ENCODE data around the gene ZNF385B. TPM values are rescaled to one million over a fixed set of nuclear protein-coding genes. Genes with fewer than 3 reads are reported as not detected.

The ZNF385B gene
- total RNA-seq, 1 donor from 2014 or later = 1.9 TPM

GRCh38 chr2:179594268-179595112, 266.9 kb downstream of the ZNF385B start:
- no peak for DNase-seq (ENCODE audit: extremely low spot score, unreplicated experiment)
- no peak for TF ChIP-seq CTCF (conservative IDR thresholded peaks at IDR 0.05)
- Mint-ChIP-seq H3K4me1 (ENCODE audit: unreplicated experiment) (peaks cover 7% of the 10 kb centered on the region), H3K36me3 (no peaks in the 10 kb centered on the region), H3K27ac (no peak overlapping the region), H3K27me3 (no peaks in the 10 kb centered on the region), H3K4me3 (no peak overlapping the region), H3K9me3 (peaks cover 5% of the 10 kb centered on the region)

DNA sequence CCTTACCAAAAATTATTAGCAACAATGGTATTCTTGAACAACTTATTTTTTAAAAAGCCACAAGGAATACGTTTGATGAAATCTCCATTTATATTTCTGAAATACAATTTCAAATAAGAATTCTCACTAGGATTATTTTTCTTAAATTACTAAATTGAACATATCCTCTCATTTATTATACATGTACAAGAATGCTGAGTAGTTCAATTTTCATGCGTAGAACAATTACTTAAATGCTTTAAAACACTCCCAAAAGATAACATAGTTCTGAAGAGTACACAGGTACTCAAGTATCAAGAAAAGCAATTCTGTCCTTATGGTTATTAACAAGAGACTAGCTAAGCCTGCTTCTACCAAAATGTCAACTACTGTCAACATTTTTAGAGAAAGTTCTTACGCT, 268.1 kb downstream of the ZNF385B start:
- H3K9me3 Mint-ChIP-seq = peaks cover 5% of the 10 kb centered on the region
- no peak overlapping the region for H3K27ac Mint-ChIP-seq
- H3K27me3 Mint-ChIP-seq = no peaks in the 10 kb centered on the region
- DNase-seq (ENCODE audit: extremely low spot score, unreplicated experiment) = no peak
- no peaks in the 10 kb centered on the region for H3K36me3 Mint-ChIP-seq
- TF ChIP-seq CTCF (conservative IDR thresholded peaks at IDR 0.05) = no peak
- peaks cover 17% of the 10 kb centered on the region for H3K4me1 Mint-ChIP-seq (ENCODE audit: unreplicated experiment)
- H3K4me3 Mint-ChIP-seq = no peak overlapping the region

DNA sequence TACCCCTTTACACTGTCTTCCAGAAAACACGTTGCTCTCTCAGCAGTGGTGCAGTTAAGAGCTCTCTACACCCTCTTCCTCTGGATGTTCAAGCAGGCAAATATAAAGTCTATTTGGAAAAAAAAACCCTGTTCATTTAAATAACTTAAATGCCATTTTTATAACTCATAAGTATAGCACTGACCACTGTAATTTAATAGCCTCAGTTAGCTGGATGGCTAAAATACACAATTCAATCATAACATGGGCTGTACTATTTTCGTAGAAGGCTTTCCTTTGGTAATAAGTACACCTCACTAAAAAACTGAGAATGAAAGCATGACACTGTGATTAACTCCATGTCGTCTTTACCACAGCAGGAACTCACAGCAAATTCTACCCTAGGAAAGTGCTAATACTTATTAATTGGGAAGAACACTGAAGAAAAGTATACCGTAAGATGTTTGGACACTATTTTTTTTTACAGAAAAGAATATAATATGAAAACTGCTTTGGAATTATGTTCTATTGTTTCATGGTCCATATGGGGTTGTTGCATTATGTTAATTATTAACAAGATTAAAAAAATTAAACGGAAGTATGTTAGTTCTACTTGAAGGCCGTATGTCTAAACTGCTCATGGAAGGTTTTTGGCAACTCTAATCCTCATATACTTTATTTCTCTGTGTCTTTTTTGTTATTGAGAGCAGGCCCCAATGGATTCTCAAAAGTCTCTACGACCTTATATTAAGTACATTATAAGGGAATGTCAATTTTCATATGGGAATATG, 269.1 kb downstream of the ZNF385B start:
- H3K27ac Mint-ChIP-seq = no peak overlapping the region

DNA sequence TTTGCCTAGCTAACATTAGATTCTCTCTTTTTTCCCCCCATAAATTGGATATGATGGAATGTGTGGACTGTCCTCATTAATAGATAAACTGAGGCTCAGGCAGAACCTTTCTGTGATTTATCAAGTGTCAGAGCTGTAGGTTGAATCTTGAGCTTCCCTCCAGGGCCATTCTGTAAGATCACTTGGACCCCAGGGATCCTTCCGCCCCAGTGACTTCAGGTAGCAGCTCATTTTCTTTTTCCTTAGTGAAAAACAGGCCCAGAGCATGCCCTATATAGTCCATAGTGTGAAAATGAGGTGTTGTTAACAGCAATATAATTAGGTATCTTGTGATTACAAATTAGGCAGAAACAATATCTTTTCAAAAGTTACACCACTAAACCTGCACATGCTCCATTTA, 269.7 kb downstream of the ZNF385B start:
- no peak for DNase-seq (ENCODE audit: extremely low spot score, unreplicated experiment)
- Mint-ChIP-seq H3K4me1 (ENCODE audit: unreplicated experiment) (peaks cover 19% of the 10 kb centered on the region), H3K36me3 (no peaks in the 10 kb centered on the region), H3K27ac (no peak overlapping the region), H3K27me3 (no peaks in the 10 kb centered on the region), H3K9me3 (peaks cover 5% of the 10 kb centered on the region), H3K4me3 (no peak overlapping the region)
- TF ChIP-seq CTCF (conservative IDR thresholded peaks at IDR 0.05) = no peak

More for the DNA sequence above, 269.1 kb downstream of the ZNF385B start:
- Mint-ChIP-seq H3K27me3 (no peaks in the 10 kb centered on the region), H3K4me3 (no peak overlapping the region), H3K9me3 (peaks cover 5% of the 10 kb centered on the region), H3K4me1 (ENCODE audit: unreplicated experiment) (peaks cover 19% of the 10 kb centered on the region), H3K36me3 (no peaks in the 10 kb centered on the region)
- no peak for DNase-seq (ENCODE audit: extremely low spot score, unreplicated experiment)
- TF ChIP-seq CTCF (conservative IDR thresholded peaks at IDR 0.05) = no peak

GRCh38 chr2:179588486-179589145, 272.8 kb downstream of the ZNF385B start:
- TF ChIP-seq CTCF (conservative IDR thresholded peaks at IDR 0.05) = no peak
- DNase-seq (ENCODE audit: extremely low spot score, unreplicated experiment) = no peak
- no peaks in the 10 kb centered on the region for H3K27me3 Mint-ChIP-seq
- H3K4me3 Mint-ChIP-seq = peak overlapping the region; percentile 12
- no peaks in the 10 kb centered on the region for H3K9me3 Mint-ChIP-seq
- peak overlapping the region; percentile 34 for H3K27ac Mint-ChIP-seq
- peaks cover 16% of the 10 kb centered on the region for H3K4me1 Mint-ChIP-seq (ENCODE audit: unreplicated experiment)
- H3K36me3 Mint-ChIP-seq = no peaks in the 10 kb centered on the region

Measured in type B pancreatic cell (in vitro differentiated cells).